GM23248 (cell line): Measurements from ENCODE around the gene ANKS1B. TPM values are rescaled to one million over a fixed set of nuclear protein-coding genes. Genes with fewer than 3 reads are reported as not detected.

ENCODE experiments used
- DNase-seq: peaks from one replicate; pipeline ENCODE4 v3.0.0-alpha.2; 2015
- H2AFZ ChIP-seq: fragments of 200-600 bp; sonication (generic); 2 replicates; pipeline ENCODE4 v1.6.1; 2016; ENCODE audit warnings: antibody characterized with exemption
- H3F3A ChIP-seq: fragments of 200-600 bp; sonication (generic); 2 replicates; pipeline ENCODE4 v1.6.1; 2016; ENCODE audit warnings: mild to moderate bottlenecking, antibody characterized with exemption, mixed run types; ENCODE audit not compliant: insufficient read depth
- H3K27ac ChIP-seq: fragments of 200-600 bp; sonication (generic); 2 replicates; pipeline ENCODE4 v1.5.1; 2016; ENCODE audit warnings: mild to moderate bottlenecking
- H3K27me3 ChIP-seq: fragments of 200-600 bp; sonication (generic); replicated peaks from 2 replicates; pipeline ENCODE4 v1.6.1; 2016; ENCODE audit warnings: mild to moderate bottlenecking; ENCODE audit not compliant: insufficient read depth
- H3K36me3 ChIP-seq: fragments of 200-600 bp; sonication (generic); 2 replicates; pipeline ENCODE4 v1.6.1; 2016; ENCODE audit warnings: low read depth, mild to moderate bottlenecking
- H3K4me1 ChIP-seq: fragments of 200-600 bp; sonication (generic); 2 replicates; pipeline ENCODE4 v1.6.1; 2016; ENCODE audit warnings: mild to moderate bottlenecking; ENCODE audit not compliant: insufficient read depth
- H3K4me2 ChIP-seq: fragments of 200-600 bp; sonication (generic); one replicate; pipeline ENCODE4 v1.6.1; 2016; ENCODE audit warnings: mild to moderate bottlenecking; ENCODE audit not compliant: unreplicated experiment
- H3K4me3 ChIP-seq: fragments of 200-600 bp; sonication (generic); 2 replicates; pipeline ENCODE4 v1.5.1; 2016; ENCODE audit warnings: mild to moderate bottlenecking
- H3K79me2 ChIP-seq: fragments of 200-600 bp; sonication (generic); 2 replicates; pipeline ENCODE4 v1.6.1; 2016; ENCODE audit warnings: mild to moderate bottlenecking; ENCODE audit not compliant: insufficient read depth
- H3K9ac ChIP-seq: fragments of 200-600 bp; sonication (generic); 2 replicates; pipeline ENCODE4 v1.6.1; 2016; ENCODE audit warnings: mild to moderate bottlenecking
- H3K9me2 ChIP-seq: fragments of 200-600 bp; sonication (generic); 2 replicates; pipeline ENCODE4 v1.6.1; 2016; ENCODE audit warnings: mixed run types, mild to moderate bottlenecking, moderate library complexity; ENCODE audit not compliant: insufficient read depth
- H3K9me3 ChIP-seq: fragments of 200-600 bp; sonication (generic); one replicate; pipeline ENCODE4 v1.6.1; 2017; ENCODE audit warnings: low read depth
- H4K20me1 ChIP-seq: fragments of 200-600 bp; sonication (generic); 2 replicates; pipeline ENCODE4 v1.6.0; 2016; ENCODE audit not compliant: insufficient read depth
- EZH2 ChIP-seq: fragments of 200-600 bp; sonication (generic); IDR thresholded peaks from 2 replicates; pipeline ENCODE4 v1.6.1; 2018; ENCODE audit warnings: antibody characterized with exemption, mild to moderate bottlenecking; ENCODE audit not compliant: insufficient read depth, poor library complexity, severe bottlenecking
- EZH2phosphoT487 ChIP-seq: fragments of 200-600 bp; sonication (generic); IDR thresholded peaks from 2 replicates; pipeline ENCODE4 v1.6.1; 2018; ENCODE audit warnings: antibody characterized with exemption, moderate library complexity, mild to moderate bottlenecking, low read depth; ENCODE audit not compliant: insufficient read depth
- WGBS, 2 experiments: methylation state at CpG; one replicate each; pipeline ENCODE4 v1.1.6; 2015 to 2017; ENCODE audit warnings: low lambda C conversion rate in 2 of 2, low coverage in 1 of 2; ENCODE audit errors: missing lambda C conversion rate in 2 of 2; 5-methylcytosine and 5-hydroxymethylcytosine counted together
- in situ Hi-C: fragments of 300-500 bp; cut with MboI; formaldehyde crosslinking; loops from 2 replicates; pipeline ENCODE4 v1.15.0; 2020
- polyA plus RNA-seq: library from polyadenylated mRNA; unstranded; fragments of >200 nt; fragmentation: Nextera tagmentation; extraction: Ambion mirVana; gene quantifications from 2 replicates; pipeline ENCODE4 v1.2.1, GENCODE V29; 2016
- total RNA-seq: library from RNA; depleted of rRNA; stranded (reverse); fragments of >200 nt; shearing (Covaris generic); gene quantifications from 2 replicates; pipeline ENCODE4 v1.2.3, GENCODE V29; 2014

ANKS1B gene
- total and polyA plus RNA-seq, 2 experiments from 2014 or later, result not detected

GRCh38 chr12:99234702-99235101, 750.0 kb downstream of the ANKS1B start:
- Histone ChIP-seq H3K4me2 (no peak overlapping the region), H3K9ac (no peak overlapping the region), H3K9me3 (no peaks in the 10 kb centered on the region), H3K4me3 (no peak overlapping the region), H3F3A (no peaks in the 10 kb centered on the region), H3K27ac (no peak overlapping the region), H2AFZ (no peak overlapping the region), H3K9me2 (no peaks in the 10 kb centered on the region), H4K20me1 (no peaks in the 10 kb centered on the region), H3K4me1 (no peaks in the 10 kb centered on the region), H3K36me3 (no peaks in the 10 kb centered on the region), H3K79me2 (no peaks in the 10 kb centered on the region), H3K27me3 (no peaks in the 10 kb centered on the region)
- 44 to 48% methylated on average over 1 of the region's 1 CpG for WGBS, 2 experiments
- DNase-seq, result no peak
- no peak for TF ChIP-seq EZH2
- TF ChIP-seq EZH2phosphoT487, result no peak
- in situ Hi-C loops, result no loop called here

DNA sequence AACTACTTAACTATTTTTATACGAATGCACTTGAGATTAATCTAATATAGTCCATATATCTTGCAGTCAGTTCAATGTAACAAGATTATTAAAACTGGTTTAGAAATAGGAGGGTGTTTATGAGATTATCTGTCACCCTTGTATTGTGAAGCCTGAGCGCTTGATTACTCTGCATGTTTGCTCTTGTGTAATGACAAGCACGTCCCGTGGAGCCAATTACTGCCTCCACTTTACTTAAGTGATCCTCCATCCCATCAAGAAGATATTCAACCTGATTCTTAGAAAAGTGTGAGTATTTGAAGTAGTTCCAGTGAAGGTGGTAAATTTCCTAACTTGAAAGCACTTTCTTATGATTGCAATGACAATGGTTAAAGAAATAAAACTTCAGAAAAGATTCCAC, 752.4 kb downstream of the ANKS1B start:
- H3K27me3 ChIP-seq, result no peaks in the 10 kb centered on the region
- in situ Hi-C loops, result no loop called here
- H3K27ac ChIP-seq, result no peak overlapping the region
- H3F3A ChIP-seq, result no peaks in the 10 kb centered on the region
- H3K4me3 ChIP-seq, result no peak overlapping the region
- no peaks in the 10 kb centered on the region for H3K9me2 ChIP-seq
- H3K4me2 ChIP-seq, result no peak overlapping the region
- H3K79me2 ChIP-seq, result no peaks in the 10 kb centered on the region
- H4K20me1 ChIP-seq, result no peaks in the 10 kb centered on the region
- DNase-seq, result no peak
- H2AFZ ChIP-seq, result no peak overlapping the region
- TF ChIP-seq EZH2phosphoT487, result no peak
- no peak for TF ChIP-seq EZH2
- no peaks in the 10 kb centered on the region for H3K4me1 ChIP-seq
- H3K36me3 ChIP-seq, result no peaks in the 10 kb centered on the region
- no peaks in the 10 kb centered on the region for H3K9me3 ChIP-seq
- H3K9ac ChIP-seq, result no peak overlapping the region
- 46 to 52% methylated on average over 4 of the region's 4 CpGs for WGBS, 2 experiments

- in situ Hi-C loops, result no loop called here
- WGBS, 2 experiments, result 20 to 25% methylated on average over 1 of the region's 1 CpG
- Histone ChIP-seq H3F3A (no peaks in the 10 kb centered on the region), H3K9me2 (no peaks in the 10 kb centered on the region), H3K36me3 (no peaks in the 10 kb centered on the region), H3K79me2 (no peaks in the 10 kb centered on the region), H3K27ac (no peak overlapping the region), H3K4me3 (no peak overlapping the region), H3K4me1 (no peaks in the 10 kb centered on the region), H3K4me2 (no peak overlapping the region), H3K27me3 (no peaks in the 10 kb centered on the region), H2AFZ (no peak overlapping the region), H3K9me3 (no peaks in the 10 kb centered on the region), H3K9ac (no peak overlapping the region), H4K20me1 (no peaks in the 10 kb centered on the region)
- no peak for DNase-seq
- TF ChIP-seq EZH2, result no peak
- no peak for TF ChIP-seq EZH2phosphoT487
These were observed 753.7 kb downstream of the ANKS1B start for GRCh38 chr12:99231031-99231430.

GRCh38 chr12:99224237-99224636, 760.5 kb downstream of the ANKS1B start:
- in situ Hi-C loops, result no loop called here
- WGBS, 2 experiments, result 31 to 33% methylated on average over 5 of the region's 5 CpGs
- no peak for DNase-seq

GRCh38 chr12:99223579-99223978, 761.2 kb downstream of the ANKS1B start:
- no peak for DNase-seq

More at GRCh38 chr12:99224237-99224636, 760.5 kb downstream of the ANKS1B start:
- Histone ChIP-seq H3K4me2 (no peak overlapping the region), H3K27me3 (no peaks in the 10 kb centered on the region), H3K9me2 (no peaks in the 10 kb centered on the region), H3K36me3 (no peaks in the 10 kb centered on the region), H3K79me2 (no peaks in the 10 kb centered on the region), H3K4me1 (no peaks in the 10 kb centered on the region), H2AFZ (no peak overlapping the region), H3K27ac (no peak overlapping the region), H3K4me3 (no peak overlapping the region), H3K9ac (no peak overlapping the region), H3F3A (no peaks in the 10 kb centered on the region), H3K9me3 (no peaks in the 10 kb centered on the region), H4K20me1 (no peaks in the 10 kb centered on the region)
- TF ChIP-seq EZH2, result no peak
- no peak for TF ChIP-seq EZH2phosphoT487

More at GRCh38 chr12:99223579-99223978, 761.2 kb downstream of the ANKS1B start:
- H3K79me2 ChIP-seq, result no peaks in the 10 kb centered on the region
- no peaks in the 10 kb centered on the region for H3K27me3 ChIP-seq
- H3K4me3 ChIP-seq, result no peak overlapping the region
- no peaks in the 10 kb centered on the region for H3K36me3 ChIP-seq
- H3F3A ChIP-seq, result no peaks in the 10 kb centered on the region
- in situ Hi-C loops, result no loop called here
- no peaks in the 10 kb centered on the region for H3K9me2 ChIP-seq
- H3K4me1 ChIP-seq, result no peaks in the 10 kb centered on the region
- TF ChIP-seq EZH2, result no peak
- no peak for TF ChIP-seq EZH2phosphoT487
- H3K9ac ChIP-seq, result no peak overlapping the region
- H3K4me2 ChIP-seq, result no peak overlapping the region
- H4K20me1 ChIP-seq, result no peaks in the 10 kb centered on the region
- no peak overlapping the region for H3K27ac ChIP-seq
- no peak overlapping the region for H2AFZ ChIP-seq
- 6 to 7% methylated on average over 5 of the region's 5 CpGs for WGBS, 2 experiments
- no peaks in the 10 kb centered on the region for H3K9me3 ChIP-seq
